Gastrocnemius medialis (tissue), 4 donors: ENCODE results near the gene BBS12. TPM values are rescaled to one million over a fixed set of nuclear protein-coding genes. Genes with fewer than 3 reads are reported as not detected.

Experiments
- ATAC-seq, 2 donors: fragments of 150-250 bp; one replicate each; pipeline ENCODE4 v1.9.1; 2016
- DNase-seq, 2 donors: peaks; one replicate each; pipeline ENCODE4 v3.0.0-alpha.2; 2019
- H3K27ac ChIP-seq, 4 donors: fragments of 200-600 bp; sonication (generic); 1 replicate in 1 of 4; 2 replicates in 3 of 4; pipeline ENCODE4 v1.5.1; 2016 to 2018; ENCODE audit warnings: mild to moderate bottlenecking in 2 of 4, moderate library complexity in 1 of 4
- H3K27me3 ChIP-seq, 3 donors: fragments of 200-600 bp; sonication (generic) in 2 of 3; 1 replicate in 1 of 3; 2 replicates in 2 of 3; pipeline versions ENCODE4 v1.5.1 to v1.6.0; 2016 to 2019; ENCODE audit warnings: mild to moderate bottlenecking in 1 of 3, moderate library complexity in 1 of 3
- H3K36me3 ChIP-seq, 2 donors: fragments of 200-600 bp; sonication (generic) in 1 of 2; one replicate each; pipeline ENCODE4 v1.5.1; 2017 to 2018
- H3K4me1 ChIP-seq, 2 donors: fragments of 200-600 bp; sonication (generic) in 1 of 2; one replicate each; pipeline ENCODE4 v1.5.1; 2016 to 2017; ENCODE audit warnings: mild to moderate bottlenecking in 2 of 2
- H3K4me3 ChIP-seq, 4 donors: fragments of 200-600 bp; sonication (generic) in 3 of 4; 1 replicate in 1 of 4; 2 replicates in 3 of 4; pipeline ENCODE4 v1.5.1; 2016 to 2019; ENCODE audit warnings: mild to moderate bottlenecking in 2 of 4
- H3K9me3 ChIP-seq, 3 donors: fragments of 200-600 bp; sonication (generic) in 2 of 3; 1 replicate in 1 of 3; 2 replicates in 2 of 3; pipeline ENCODE4 v1.5.1; 2016 to 2019
- POLR2A ChIP-seq, 2 donors: fragments of 450-650 bp; IDR thresholded peaks; one replicate each; pipeline ENCODE4 v1.6.1; 2017; ENCODE audit warnings: antibody characterized with exemption in 2 of 2, mild to moderate bottlenecking in 2 of 2, moderate library complexity in 2 of 2
- in situ Hi-C, 4 donors: fragments of 200-750 bp; cut with MboI; loops; one replicate each; pipeline versions ENCODE4 v1.15.0 to v1.8.0; 2017; ENCODE audit warnings: low sequenced_read_pairs in 4 of 4
- intact Hi-C: fragments of 100-400 bp; cut with DNase I; formaldehyde crosslinking; loops from one replicate; pipeline ENCODE4 v1.15.1; 2023; ENCODE audit warnings: low total_unique reads
- total RNA-seq, 4 donors: library from RNA; depleted of rRNA; stranded (reverse); fragments of >200 nt; gene quantifications; one replicate each; pipeline versions ENCODE4 v1.1.0 to v1.2.3, GENCODE V29; 2016
- TF ChIP-seq, protein P1 (sequence below), 5 experiments: fragments of 450-650 bp in 3 of 5; fragments of 200-600 bp in 2 of 5; sonication (generic) in 2 of 5; IDR thresholded peaks in 4 of 5; conservative IDR thresholded peaks in 1 of 5; 1 replicate in 4 of 5; 2 replicates in 1 of 5; pipeline ENCODE4 v1.5.1; 2016 to 2019; ENCODE audit warnings: antibody characterized with exemption in 5 of 5, mild to moderate bottlenecking in 3 of 5, moderate library complexity in 3 of 5

Gene BBS12
- total RNA-seq, 4 donors from 2014 or later = 0.61 to 1.9 (median 1.3) TPM

DNA sequence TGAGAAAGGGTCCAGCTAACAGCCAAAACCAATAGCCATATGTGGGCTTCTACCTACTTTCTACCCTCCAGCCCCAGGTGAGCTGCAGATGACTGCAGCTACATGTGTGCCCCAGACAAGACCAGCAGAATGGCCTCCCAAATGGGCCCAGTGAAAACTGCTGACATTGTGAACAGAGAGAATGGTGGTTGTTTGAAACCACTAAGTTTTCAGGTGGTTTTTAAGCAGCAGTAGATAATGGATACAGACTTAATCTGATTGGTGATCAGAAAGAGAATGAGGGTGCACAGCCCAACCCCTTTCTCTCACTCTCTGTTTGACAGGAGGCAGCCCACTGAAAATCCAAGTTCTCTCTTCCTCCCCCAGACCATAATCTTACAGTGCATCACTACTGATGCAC is 42.5 kb upstream of the BBS12 start:
- H3K36me3 ChIP-seq = no peaks in the 10 kb centered on the region
- peaks cover 7 to 20% of the 10 kb centered on the region in 2 donors for H3K4me1 ChIP-seq
- H3K4me3 ChIP-seq = no peak overlapping the region
- in situ Hi-C loops (no loop called here), intact Hi-C loops (no loop called here)
- H3K27ac ChIP-seq = no peak overlapping the region
- no peaks in the 10 kb centered on the region for H3K27me3 ChIP-seq
- DNase-seq = no peak
- no peak for ATAC-seq
- TF ChIP-seq, protein P1, sequence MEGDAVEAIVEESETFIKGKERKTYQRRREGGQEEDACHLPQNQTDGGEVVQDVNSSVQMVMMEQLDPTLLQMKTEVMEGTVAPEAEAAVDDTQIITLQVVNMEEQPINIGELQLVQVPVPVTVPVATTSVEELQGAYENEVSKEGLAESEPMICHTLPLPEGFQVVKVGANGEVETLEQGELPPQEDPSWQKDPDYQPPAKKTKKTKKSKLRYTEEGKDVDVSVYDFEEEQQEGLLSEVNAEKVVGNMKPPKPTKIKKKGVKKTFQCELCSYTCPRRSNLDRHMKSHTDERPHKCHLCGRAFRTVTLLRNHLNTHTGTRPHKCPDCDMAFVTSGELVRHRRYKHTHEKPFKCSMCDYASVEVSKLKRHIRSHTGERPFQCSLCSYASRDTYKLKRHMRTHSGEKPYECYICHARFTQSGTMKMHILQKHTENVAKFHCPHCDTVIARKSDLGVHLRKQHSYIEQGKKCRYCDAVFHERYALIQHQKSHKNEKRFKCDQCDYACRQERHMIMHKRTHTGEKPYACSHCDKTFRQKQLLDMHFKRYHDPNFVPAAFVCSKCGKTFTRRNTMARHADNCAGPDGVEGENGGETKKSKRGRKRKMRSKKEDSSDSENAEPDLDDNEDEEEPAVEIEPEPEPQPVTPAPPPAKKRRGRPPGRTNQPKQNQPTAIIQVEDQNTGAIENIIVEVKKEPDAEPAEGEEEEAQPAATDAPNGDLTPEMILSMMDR (IDR thresholded peaks at IDR 0.05 in 4 of 5, conservative IDR thresholded peaks at IDR 0.05 in 1 of 5) = no peak
- TF ChIP-seq POLR2A (IDR thresholded peaks at IDR 0.05) = no peak
- no peaks in the 10 kb centered on the region for H3K9me3 ChIP-seq

DNA sequence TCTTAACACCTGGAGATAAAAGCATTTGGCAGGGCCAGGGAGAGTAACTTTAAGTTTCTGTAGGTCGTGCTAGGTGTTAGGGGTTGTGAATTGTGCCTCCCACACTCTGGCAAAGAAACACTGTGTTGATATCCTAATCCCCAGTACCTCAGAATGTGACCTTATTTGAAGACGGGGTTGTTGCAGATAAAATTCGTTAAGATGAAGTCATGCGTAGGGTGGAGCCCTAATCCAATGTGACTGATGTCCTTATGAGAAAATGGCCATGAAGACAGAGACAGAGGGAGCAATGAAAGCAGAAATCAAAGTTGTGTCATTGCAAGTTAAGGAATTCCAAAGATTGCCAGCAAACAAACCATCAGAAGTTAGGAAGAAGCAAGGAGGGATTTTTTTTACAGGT is 40.5 kb upstream of the BBS12 start:
- Histone ChIP-seq H3K4me1 (peaks cover 7 to 20% of the 10 kb centered on the region in 2 donors), H3K27me3 (no peaks in the 10 kb centered on the region), H3K36me3 (no peaks in the 10 kb centered on the region), H3K4me3 (no peak overlapping the region), H3K9me3 (no peaks in the 10 kb centered on the region), H3K27ac (no peak overlapping the region)
- TF ChIP-seq POLR2A (IDR thresholded peaks at IDR 0.05) = no peak
- TF ChIP-seq, protein P1 (IDR thresholded peaks at IDR 0.05 in 4 of 5, conservative IDR thresholded peaks at IDR 0.05 in 1 of 5) = no peak
- intact Hi-C loops (no loop called here), in situ Hi-C loops (no loop called here)
- ATAC-seq (no peak), DNase-seq (no peak)

DNA sequence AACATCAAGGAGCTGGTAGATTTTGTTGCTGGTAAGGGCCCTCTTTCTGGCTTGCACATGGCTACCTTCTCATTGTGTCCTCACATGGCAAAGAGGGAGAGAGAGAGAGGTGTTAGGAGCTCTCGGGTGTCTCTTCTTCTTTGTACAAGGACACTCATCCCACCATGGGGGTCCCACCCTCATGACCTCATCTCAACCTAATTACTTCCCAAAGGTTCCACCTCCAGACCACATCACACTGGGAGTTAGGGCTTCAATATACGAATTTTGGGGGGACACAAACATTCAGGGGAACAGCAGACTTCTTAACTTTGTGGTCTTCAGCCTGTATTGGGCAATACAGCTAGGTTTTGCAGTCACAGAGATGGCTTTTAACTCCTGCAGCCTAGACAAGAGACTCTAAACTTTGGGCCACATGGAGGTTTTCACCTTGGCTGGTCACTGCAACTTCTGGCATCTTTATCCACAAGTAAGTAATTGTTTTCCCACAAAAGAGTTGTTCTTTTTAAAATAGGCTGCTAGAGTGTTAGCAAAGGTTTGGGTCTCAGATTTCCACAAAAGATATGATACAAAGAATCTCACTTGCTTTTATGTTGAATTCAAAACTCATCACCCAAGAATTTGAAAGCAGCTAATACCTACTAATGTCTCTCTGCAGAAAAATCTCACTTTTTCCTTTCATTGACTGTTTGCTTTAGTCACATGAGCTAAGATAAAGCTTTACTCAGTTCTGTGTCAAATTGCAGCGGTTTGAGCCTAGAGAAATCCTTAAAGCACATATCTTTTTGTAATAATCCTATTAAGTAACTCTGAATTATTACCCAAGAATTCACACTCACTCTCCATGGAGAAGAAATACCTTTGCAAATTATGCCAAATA is 39.6 kb upstream of the BBS12 start:
- in situ Hi-C loops = no loop called here
- DNase-seq = no peak
- Histone ChIP-seq H3K27ac (no peak overlapping the region), H3K27me3 (no peaks in the 10 kb centered on the region), H3K4me1 (peaks cover 4 to 14% of the 10 kb centered on the region in 2 donors), H3K9me3 (no peaks in the 10 kb centered on the region), H3K4me3 (no peak overlapping the region), H3K36me3 (no peaks in the 10 kb centered on the region)
- TF ChIP-seq POLR2A (IDR thresholded peaks at IDR 0.05) = no peak
- TF ChIP-seq, protein P1 (IDR thresholded peaks at IDR 0.05 in 4 of 5, conservative IDR thresholded peaks at IDR 0.05 in 1 of 5) = no peak
- intact Hi-C loops = no loop called here
- no peak for ATAC-seq

DNA sequence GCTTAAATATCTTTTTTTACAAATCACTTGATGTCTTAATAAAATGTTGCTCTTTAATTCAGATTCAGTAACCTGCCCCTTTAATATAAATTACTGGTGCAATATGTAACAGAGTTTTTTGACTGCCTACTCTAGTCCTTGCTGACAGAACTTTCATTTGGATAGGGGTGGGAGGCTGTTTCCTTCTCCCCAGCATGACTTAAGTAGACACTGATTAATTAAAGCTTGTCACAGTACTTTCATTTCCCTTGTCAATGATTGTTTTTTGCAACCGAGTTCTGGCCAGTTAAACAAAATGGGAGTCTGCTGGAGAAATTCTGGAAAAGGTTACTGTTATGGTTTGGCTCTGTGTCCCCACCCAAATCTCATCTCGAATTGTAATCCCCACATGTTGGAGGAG is 37.3 kb upstream of the BBS12 start:
- DNase-seq (no peak), ATAC-seq (no peak)
- intact Hi-C loops = no loop called here
- H3K36me3 ChIP-seq = no peaks in the 10 kb centered on the region
- H3K9me3 ChIP-seq = no peaks in the 10 kb centered on the region
- H3K4me3 ChIP-seq = no peak overlapping the region
- H3K27me3 ChIP-seq = no peaks in the 10 kb centered on the region
- TF ChIP-seq, protein P1 (IDR thresholded peaks at IDR 0.05 in 4 of 5, conservative IDR thresholded peaks at IDR 0.05 in 1 of 5) = no peak
- TF ChIP-seq POLR2A (IDR thresholded peaks at IDR 0.05) = no peak
- in situ Hi-C loops = no loop called here
- H3K27ac ChIP-seq = no peak overlapping the region
- H3K4me1 ChIP-seq = peaks cover 3 to 5% of the 10 kb centered on the region in 2 donors
